PFSK-1 (cell line): ENCODE results near the gene ADAMTS4. TPM values are rescaled to one million over a fixed set of nuclear protein-coding genes. Genes with fewer than 3 reads are reported as not detected.

Experiments
- FOXP2 ChIP-seq: optimal IDR thresholded peaks from 2 replicates; pipeline ENCODE3; 2011; ENCODE audit warnings: borderline replicate concordance, control low read depth, inconsistent platforms; ENCODE audit not compliant: insufficient read depth; ENCODE audit errors: extremely low read length, extremely low read depth
- POLR2AphosphoS5 ChIP-seq: IDR thresholded peaks from 2 replicates; pipeline ENCODE4 v1.6.1; 2012; ENCODE audit warnings: low read depth, mild to moderate bottlenecking, control low read depth, low read length, moderate library complexity
- SIN3A ChIP-seq: IDR thresholded peaks from 2 replicates; pipeline ENCODE4 v1.6.1; 2012; ENCODE audit warnings: mild to moderate bottlenecking, low read length, moderate library complexity, borderline replicate concordance; ENCODE audit not compliant: insufficient read depth
- TAF1 ChIP-seq: IDR thresholded peaks from 2 replicates; pipeline ENCODE4 v1.6.1; 2012; ENCODE audit warnings: low read length, control low read depth, borderline replicate concordance; ENCODE audit not compliant: insufficient read depth
- polyA plus RNA-seq: library from polyadenylated mRNA; unstranded; fragments of >200 nt; gene quantifications from one replicate; pipeline ENCODE4 v1.2.1, GENCODE V29; 2012; ENCODE audit warnings: low read depth, missing spikeins; ENCODE audit not compliant: insufficient read length
- TF ChIP-seq, protein P1 (sequence below), 2 experiments: IDR thresholded peaks; 2 replicates each; pipeline versions ENCODE4 v1.6.1 to v1.8.0; 2011 to 2012; ENCODE audit warnings: low read depth in 2 of 2, low read length in 2 of 2, control low read depth in 1 of 2, inconsistent platforms in 1 of 2, mild to moderate bottlenecking in 1 of 2, moderate library complexity in 1 of 2; ENCODE audit not compliant: insufficient read depth in 1 of 2

ADAMTS4 gene, protein sequence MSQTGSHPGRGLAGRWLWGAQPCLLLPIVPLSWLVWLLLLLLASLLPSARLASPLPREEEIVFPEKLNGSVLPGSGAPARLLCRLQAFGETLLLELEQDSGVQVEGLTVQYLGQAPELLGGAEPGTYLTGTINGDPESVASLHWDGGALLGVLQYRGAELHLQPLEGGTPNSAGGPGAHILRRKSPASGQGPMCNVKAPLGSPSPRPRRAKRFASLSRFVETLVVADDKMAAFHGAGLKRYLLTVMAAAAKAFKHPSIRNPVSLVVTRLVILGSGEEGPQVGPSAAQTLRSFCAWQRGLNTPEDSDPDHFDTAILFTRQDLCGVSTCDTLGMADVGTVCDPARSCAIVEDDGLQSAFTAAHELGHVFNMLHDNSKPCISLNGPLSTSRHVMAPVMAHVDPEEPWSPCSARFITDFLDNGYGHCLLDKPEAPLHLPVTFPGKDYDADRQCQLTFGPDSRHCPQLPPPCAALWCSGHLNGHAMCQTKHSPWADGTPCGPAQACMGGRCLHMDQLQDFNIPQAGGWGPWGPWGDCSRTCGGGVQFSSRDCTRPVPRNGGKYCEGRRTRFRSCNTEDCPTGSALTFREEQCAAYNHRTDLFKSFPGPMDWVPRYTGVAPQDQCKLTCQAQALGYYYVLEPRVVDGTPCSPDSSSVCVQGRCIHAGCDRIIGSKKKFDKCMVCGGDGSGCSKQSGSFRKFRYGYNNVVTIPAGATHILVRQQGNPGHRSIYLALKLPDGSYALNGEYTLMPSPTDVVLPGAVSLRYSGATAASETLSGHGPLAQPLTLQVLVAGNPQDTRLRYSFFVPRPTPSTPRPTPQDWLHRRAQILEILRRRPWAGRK
- 20.4 TPM for polyA plus RNA-seq

DNA sequence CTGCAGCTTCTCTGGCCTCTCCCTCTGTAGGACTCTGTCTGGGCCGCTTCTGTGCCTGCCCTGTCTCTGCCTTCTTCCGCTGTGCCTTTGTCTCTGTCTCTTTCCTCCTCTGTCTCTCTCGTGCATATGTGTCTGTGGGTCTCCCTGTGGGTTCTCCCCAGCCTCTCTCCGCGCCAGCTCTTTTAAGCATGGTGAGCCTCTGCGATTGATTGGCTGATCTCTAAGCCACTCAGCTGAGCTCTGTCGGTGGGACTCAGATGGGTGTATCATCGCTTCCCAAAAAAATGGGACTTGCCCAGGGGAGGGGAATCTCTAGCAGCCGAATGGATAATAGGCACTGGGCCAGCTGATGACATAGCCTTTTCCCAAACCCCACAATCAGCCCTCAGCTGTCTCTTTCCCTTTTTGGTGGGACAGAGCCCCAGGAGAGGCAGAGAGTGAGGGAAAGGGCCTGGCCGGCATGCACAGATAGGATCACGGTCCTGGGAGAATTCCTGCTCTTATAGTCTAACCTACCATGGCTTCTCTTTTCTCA lies at the start of gene ADAMTS4:
ADAMTS4 (minus strand) TSS at position 158 of the 535 bp plus-strand sequence. CDS start 427 bp downstream, outside the sequence.
- TF ChIP-seq TAF1, result 0 out of 2 replicates have a peak, but pooled peaks have one; percentile 10
- TF ChIP-seq FOXP2, result no peak
- peak; percentile 86; the same call in 1 of the 2 replicates for TF ChIP-seq POLR2AphosphoS5

DNA sequence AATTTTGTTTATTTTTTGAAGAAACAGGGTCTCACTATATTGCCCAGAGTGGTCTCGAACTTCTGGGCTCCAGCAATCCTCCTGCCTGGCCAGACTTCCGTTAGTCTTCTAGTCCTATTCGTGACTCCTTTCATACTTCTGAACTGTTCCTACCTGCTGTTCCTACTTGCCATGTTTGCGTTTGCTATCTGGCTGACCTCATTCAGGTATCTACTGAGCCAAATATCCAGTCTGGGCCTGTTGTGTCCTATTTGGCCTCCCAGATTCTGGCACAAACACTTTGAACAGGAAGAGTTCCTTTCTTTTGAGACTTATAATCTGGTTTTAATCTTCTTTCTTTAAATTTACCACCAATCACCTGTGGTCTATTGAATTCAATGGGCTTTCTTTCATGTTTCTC lies 46.0 kb upstream of the ADAMTS4 start:
- TF ChIP-seq FOXP2 (no peak), SIN3A (no peak), POLR2AphosphoS5 (no peak), TAF1 (no peak)
- TF ChIP-seq, protein P1, sequence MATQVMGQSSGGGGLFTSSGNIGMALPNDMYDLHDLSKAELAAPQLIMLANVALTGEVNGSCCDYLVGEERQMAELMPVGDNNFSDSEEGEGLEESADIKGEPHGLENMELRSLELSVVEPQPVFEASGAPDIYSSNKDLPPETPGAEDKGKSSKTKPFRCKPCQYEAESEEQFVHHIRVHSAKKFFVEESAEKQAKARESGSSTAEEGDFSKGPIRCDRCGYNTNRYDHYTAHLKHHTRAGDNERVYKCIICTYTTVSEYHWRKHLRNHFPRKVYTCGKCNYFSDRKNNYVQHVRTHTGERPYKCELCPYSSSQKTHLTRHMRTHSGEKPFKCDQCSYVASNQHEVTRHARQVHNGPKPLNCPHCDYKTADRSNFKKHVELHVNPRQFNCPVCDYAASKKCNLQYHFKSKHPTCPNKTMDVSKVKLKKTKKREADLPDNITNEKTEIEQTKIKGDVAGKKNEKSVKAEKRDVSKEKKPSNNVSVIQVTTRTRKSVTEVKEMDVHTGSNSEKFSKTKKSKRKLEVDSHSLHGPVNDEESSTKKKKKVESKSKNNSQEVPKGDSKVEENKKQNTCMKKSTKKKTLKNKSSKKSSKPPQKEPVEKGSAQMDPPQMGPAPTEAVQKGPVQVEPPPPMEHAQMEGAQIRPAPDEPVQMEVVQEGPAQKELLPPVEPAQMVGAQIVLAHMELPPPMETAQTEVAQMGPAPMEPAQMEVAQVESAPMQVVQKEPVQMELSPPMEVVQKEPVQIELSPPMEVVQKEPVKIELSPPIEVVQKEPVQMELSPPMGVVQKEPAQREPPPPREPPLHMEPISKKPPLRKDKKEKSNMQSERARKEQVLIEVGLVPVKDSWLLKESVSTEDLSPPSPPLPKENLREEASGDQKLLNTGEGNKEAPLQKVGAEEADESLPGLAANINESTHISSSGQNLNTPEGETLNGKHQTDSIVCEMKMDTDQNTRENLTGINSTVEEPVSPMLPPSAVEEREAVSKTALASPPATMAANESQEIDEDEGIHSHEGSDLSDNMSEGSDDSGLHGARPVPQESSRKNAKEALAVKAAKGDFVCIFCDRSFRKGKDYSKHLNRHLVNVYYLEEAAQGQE (IDR thresholded peaks at IDR 0.05; ENCODE audit: insufficient read depth in 1 of 2, low read depth in 2 of 2, low read length in 2 of 2), result no peak

DNA sequence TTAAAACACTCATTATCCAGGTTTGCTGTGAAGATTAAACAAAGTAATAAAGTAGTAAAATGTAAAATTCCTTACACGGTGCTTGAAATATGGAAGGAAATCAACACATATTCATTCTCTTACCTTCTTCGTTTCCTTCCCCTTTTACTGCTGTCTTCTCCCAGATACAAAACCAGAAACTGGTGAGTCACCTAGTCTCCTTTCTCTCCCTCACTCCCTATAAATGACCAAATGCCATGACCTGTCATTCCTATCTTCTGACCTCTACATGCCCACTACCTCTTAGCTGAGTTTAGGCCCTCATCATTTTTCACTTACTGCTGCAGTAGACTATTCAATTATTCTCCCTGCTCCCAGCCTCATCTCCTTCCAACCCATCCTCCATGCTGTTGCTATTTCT lies 43.5 kb upstream of the ADAMTS4 start:
- no peak for TF ChIP-seq SIN3A
- TF ChIP-seq FOXP2, result no peak
- TF ChIP-seq, protein P1 (IDR thresholded peaks at IDR 0.05; ENCODE audit: insufficient read depth in 1 of 2, low read depth in 2 of 2, low read length in 2 of 2), result no peak
- TF ChIP-seq TAF1, result no peak
- no peak for TF ChIP-seq POLR2AphosphoS5

DNA sequence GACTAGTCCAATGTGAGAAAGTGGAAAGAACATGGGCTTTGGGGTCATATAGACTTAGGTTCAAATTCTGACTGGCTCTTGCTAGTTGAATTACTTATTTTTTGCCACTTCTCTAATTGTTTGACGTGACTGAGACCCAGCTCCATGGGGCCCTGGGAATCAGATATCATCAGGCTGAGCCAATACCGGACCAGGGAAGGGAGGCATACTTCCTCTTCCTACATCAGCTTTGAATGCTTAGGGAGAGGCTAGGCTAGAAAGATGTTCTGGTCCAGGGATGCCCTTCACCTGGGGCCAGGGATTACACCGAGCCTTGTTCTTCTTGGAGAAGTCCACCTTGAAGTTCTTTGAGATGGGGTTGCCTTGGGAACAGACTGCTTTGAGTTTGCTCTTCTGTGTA lies 42.8 kb upstream of the ADAMTS4 start:
- TF ChIP-seq SIN3A (no peak), POLR2AphosphoS5 (no peak), TAF1 (no peak), FOXP2 (no peak)
- TF ChIP-seq, protein P1 (IDR thresholded peaks at IDR 0.05; ENCODE audit: insufficient read depth in 1 of 2, low read depth in 2 of 2, low read length in 2 of 2), result no peak

DNA sequence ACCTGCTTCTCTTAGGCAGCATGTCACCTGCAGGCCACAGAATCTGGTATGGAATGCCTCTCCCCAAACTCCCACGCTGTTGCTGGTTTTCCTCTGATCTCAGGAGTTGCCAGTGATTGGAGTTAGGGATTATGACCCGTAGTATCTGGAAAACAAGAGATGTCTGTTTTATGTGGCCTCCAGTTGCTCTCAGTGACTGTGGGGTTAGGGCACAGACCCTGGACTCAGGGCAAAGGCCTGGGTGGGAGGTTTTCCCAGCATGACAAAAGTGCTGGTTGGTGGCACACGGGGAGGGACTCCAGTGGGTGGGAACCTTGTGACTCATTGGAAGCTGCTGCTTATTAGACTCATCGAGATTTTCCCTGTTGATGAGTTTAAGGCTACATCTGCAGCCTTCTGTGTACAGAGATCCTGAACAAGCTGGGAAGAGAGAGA lies 39.2 kb upstream of the ADAMTS4 start, which contains the start of gene NR1I3:
NR1I3 (minus strand) TSS at position 165 of the 435 bp plus-strand sequence. CDS start 1,638 bp downstream, outside the sequence.
- TF ChIP-seq SIN3A, result no peak
- TF ChIP-seq, protein P1 (IDR thresholded peaks at IDR 0.05; ENCODE audit: insufficient read depth in 1 of 2, low read depth in 2 of 2, low read length in 2 of 2), result no peak
- TF ChIP-seq POLR2AphosphoS5, result no peak
- no peak for TF ChIP-seq FOXP2
- no peak for TF ChIP-seq TAF1
